ENCODE measurements around the gene TM7SF2. TPM values are rescaled to one million over a fixed set of nuclear protein-coding genes. Genes with fewer than 3 reads are reported as not detected.

Gene TM7SF2
- total RNA-seq, 2 experiments from 2014 or later = 26.1 to 26.2 TPM

- ATAC-seq (ENCODE audit: low read depth) (no peak), DNase-seq (no peak)
- Mint-ChIP-seq H3K36me3 (no peaks in the 10 kb centered on the region), H3K27ac (peak overlapping the region; percentile 97), H3K4me3 (peak overlapping the region; percentile 91), H3K9me3 (no peaks in the 10 kb centered on the region), H3K27me3 (no peaks in the 10 kb centered on the region), H3K4me1 (peaks cover 10% of the 10 kb centered on the region)
- POLR2A ChIA-PET = interaction anchor here (0.7 to 3.0 kb wide), 16 partner anchors 11 to 173 kb away, joined by 3 to 35 read pairs (median 6); partner anchors contain the start of genes ARL2, CDCA5, FAU and MRPL49
These were observed 14.7 kb upstream of the TM7SF2 start for GRCh38 chr11:65096926-65097325.

DNA sequence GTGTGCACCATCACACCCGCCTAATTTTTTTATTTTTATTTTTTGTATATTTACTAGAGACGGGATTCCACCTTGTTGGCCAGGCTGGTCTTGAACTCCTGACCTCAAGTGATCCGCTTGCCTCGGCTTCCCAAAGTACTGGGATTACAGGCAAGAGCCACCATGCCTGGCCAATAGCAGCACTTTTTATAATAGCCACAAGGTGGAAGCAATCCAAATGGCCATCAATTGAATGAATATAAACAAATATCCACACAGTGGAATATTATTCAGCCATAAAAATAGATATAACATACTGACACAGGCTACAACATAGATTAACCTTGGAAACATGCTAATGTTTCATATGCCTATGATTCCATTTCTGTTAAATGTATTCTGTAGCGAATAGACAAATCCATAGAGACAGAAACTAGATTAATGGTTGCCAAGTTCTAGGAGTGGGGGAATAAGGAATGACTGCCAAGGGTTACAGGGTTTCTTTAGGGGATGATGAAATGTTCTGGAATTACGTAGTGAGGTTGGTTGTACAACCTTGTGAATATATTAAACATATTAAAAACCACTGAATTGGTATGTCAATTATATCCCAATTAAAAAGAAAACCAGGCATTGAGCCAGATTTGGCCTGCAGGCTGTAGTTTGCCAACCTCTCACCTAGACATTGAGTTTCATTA lies 10.9 kb upstream of the TM7SF2 start:
- no peak overlapping the region for H3K4me3 Mint-ChIP-seq
- ATAC-seq (ENCODE audit: low read depth) (no peak), DNase-seq (no peak)
- H3K36me3 Mint-ChIP-seq = peaks cover 7% of the 10 kb centered on the region
- H3K27me3 Mint-ChIP-seq = no peaks in the 10 kb centered on the region
- POLR2A ChIA-PET = interaction anchor here (1.1 to 2.7 kb wide), 3 partner anchors 10 to 17 kb away, joined by 3 to 11 read pairs (median 5); partner anchors contain the start of genes CDCA5 and TM7SF2
- H3K27ac Mint-ChIP-seq = no peak overlapping the region
- H3K9me3 Mint-ChIP-seq = no peaks in the 10 kb centered on the region
- H3K4me1 Mint-ChIP-seq = peaks cover 18% of the 10 kb centered on the region

GRCh38 chr11:65102142-65103095 lies 9.3 kb upstream of the TM7SF2 start:
- DNase-seq (no peak), ATAC-seq (ENCODE audit: low read depth) (no peak)
- Mint-ChIP-seq H3K4me1 (peaks cover 16% of the 10 kb centered on the region), H3K4me3 (no peak overlapping the region), H3K27ac (no peak overlapping the region), H3K36me3 (peaks cover 7% of the 10 kb centered on the region), H3K27me3 (no peaks in the 10 kb centered on the region), H3K9me3 (no peaks in the 10 kb centered on the region)
- POLR2A ChIA-PET = interaction anchor here (0.7 to 1.3 kb wide), 4 partner anchors 8 to 88 kb away, joined by 3 to 5 read pairs (median 4); partner anchors contain the start of genes ARL2 and CDCA5

DNA sequence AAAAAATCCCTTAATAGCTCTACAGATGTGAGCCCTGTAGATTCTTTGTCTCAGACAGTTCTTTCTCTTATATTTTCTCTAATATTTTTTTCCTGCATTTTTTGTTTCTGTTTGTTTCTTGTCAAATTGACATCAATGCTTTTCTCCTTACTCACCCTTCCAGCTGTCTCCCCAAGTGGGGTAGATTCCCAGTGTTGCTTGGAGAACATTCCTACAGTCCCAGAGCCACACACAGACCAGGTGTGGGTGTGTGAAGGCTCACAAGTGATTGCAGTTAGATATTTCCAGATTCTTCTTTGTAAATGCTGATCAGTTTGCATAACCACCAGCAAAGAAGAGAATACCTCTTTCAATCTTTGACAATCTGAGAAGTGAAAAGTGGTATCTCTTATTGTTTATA lies 8.2 kb upstream of the TM7SF2 start:
- H3K27ac Mint-ChIP-seq = no peak overlapping the region
- peaks cover 13% of the 10 kb centered on the region for H3K4me1 Mint-ChIP-seq
- peaks cover 7% of the 10 kb centered on the region for H3K36me3 Mint-ChIP-seq
- DNase-seq (no peak), ATAC-seq (ENCODE audit: low read depth) (no peak)
- no peak overlapping the region for H3K4me3 Mint-ChIP-seq
- no peaks in the 10 kb centered on the region for H3K9me3 Mint-ChIP-seq
- H3K27me3 Mint-ChIP-seq = no peaks in the 10 kb centered on the region
- POLR2A ChIA-PET = interaction anchor here (0.7 to 1.0 kb wide), 2 partner anchors 7 to 72 kb away, joined by 3 to 4 read pairs; partner anchors contain the start of gene VPS51

- Mint-ChIP-seq H3K27ac (peak overlapping the region; percentile 73), H3K9me3 (no peaks in the 10 kb centered on the region), H3K27me3 (no peaks in the 10 kb centered on the region), H3K4me3 (peak overlapping the region; percentile 3), H3K36me3 (peaks cover 7% of the 10 kb centered on the region), H3K4me1 (peaks cover 13% of the 10 kb centered on the region)
- no peak for DNase-seq
- ATAC-seq (ENCODE audit: low read depth) = no peak
- POLR2A ChIA-PET = interaction anchor here (0.7 to 1.0 kb wide), 2 partner anchors 9 to 13 kb away, joined by 3 read pairs; partner anchors contain the start of genes VPS51 and ZNHIT2
These were observed 7.0 kb upstream of the TM7SF2 start for GRCh38 chr11:65104628-65105027.

DNA sequence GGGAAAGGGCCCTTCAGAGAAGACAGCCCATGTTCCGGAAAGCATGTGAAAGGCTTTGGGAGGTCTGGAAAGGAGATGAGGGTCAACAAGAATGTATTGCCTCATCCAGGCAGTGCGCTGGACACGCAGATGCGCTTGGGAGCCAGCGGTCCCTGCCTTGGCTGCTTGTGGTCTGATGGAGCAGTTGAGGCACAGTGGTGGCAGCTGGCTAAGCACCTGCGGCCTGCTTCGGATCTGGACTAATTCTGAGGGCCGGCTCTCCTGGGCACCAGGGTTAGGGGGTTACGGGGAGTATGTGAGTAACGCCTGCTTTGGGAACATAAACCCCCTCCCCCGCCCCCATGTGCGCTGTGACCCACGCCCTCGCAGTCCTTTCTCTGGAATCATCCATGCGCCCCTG lies 4.6 kb upstream of the TM7SF2 start:
- Mint-ChIP-seq H3K4me3 (no peak overlapping the region), H3K27ac (peak overlapping the region; percentile 56), H3K36me3 (peaks cover 9% of the 10 kb centered on the region), H3K4me1 (peaks cover 28% of the 10 kb centered on the region), H3K9me3 (no peaks in the 10 kb centered on the region), H3K27me3 (no peaks in the 10 kb centered on the region)
- no peak for DNase-seq
- POLR2A ChIA-PET = no interaction called here
- no peak for ATAC-seq (ENCODE audit: low read depth)

GRCh38 chr11:65107751-65108468 lies 3.8 kb upstream of the TM7SF2 start:
- ATAC-seq (ENCODE audit: low read depth) = no peak
- no peak overlapping the region for H3K4me3 Mint-ChIP-seq
- H3K9me3 Mint-ChIP-seq = no peaks in the 10 kb centered on the region
- no peaks in the 10 kb centered on the region for H3K27me3 Mint-ChIP-seq
- H3K27ac Mint-ChIP-seq = no peak overlapping the region
- POLR2A ChIA-PET = interaction anchor here (1.1 to 2.3 kb wide), 3 partner anchors 9 to 67 kb away, joined by 4 to 10 read pairs (median 4); partner anchors contain the start of genes SAC3D1, VPS51 and ZNHIT2
- no peak for DNase-seq
- peaks cover 9% of the 10 kb centered on the region for H3K36me3 Mint-ChIP-seq
- peaks cover 29% of the 10 kb centered on the region for H3K4me1 Mint-ChIP-seq

GRCh38 chr11:65108469-65109123 lies 3.1 kb upstream of the TM7SF2 start:
- DNase-seq (no peak), ATAC-seq (ENCODE audit: low read depth) (no peak)
- Mint-ChIP-seq H3K27me3 (no peaks in the 10 kb centered on the region), H3K4me3 (no peak overlapping the region), H3K36me3 (peaks cover 9% of the 10 kb centered on the region), H3K27ac (no peak overlapping the region), H3K9me3 (no peaks in the 10 kb centered on the region), H3K4me1 (peaks cover 34% of the 10 kb centered on the region)
- POLR2A ChIA-PET = interaction anchor here (1.0 to 2.3 kb wide), 4 partner anchors 9 to 67 kb away, joined by 3 to 10 read pairs (median 4); partner anchors contain the start of genes SAC3D1, VPS51 and ZNHIT2

- POLR2A ChIA-PET = interaction anchor here (1.0 to 4.1 kb wide), 11 partner anchors 8 to 265 kb away, joined by 3 to 40 read pairs (median 5); partner anchors contain the start of genes ARL2, CAPN1, CDC42BPG and FAU
- H3K27ac Mint-ChIP-seq = no peak overlapping the region
- peaks cover 7% of the 10 kb centered on the region for H3K36me3 Mint-ChIP-seq
- DNase-seq (no peak), ATAC-seq (ENCODE audit: low read depth) (no peak)
- H3K4me3 Mint-ChIP-seq = no peak overlapping the region
- H3K27me3 Mint-ChIP-seq = no peaks in the 10 kb centered on the region
- H3K4me1 Mint-ChIP-seq = peaks cover 34% of the 10 kb centered on the region
- no peaks in the 10 kb centered on the region for H3K9me3 Mint-ChIP-seq
These were observed 2.2 kb upstream of the TM7SF2 start for GRCh38 chr11:65109231-65110198.

DNA sequence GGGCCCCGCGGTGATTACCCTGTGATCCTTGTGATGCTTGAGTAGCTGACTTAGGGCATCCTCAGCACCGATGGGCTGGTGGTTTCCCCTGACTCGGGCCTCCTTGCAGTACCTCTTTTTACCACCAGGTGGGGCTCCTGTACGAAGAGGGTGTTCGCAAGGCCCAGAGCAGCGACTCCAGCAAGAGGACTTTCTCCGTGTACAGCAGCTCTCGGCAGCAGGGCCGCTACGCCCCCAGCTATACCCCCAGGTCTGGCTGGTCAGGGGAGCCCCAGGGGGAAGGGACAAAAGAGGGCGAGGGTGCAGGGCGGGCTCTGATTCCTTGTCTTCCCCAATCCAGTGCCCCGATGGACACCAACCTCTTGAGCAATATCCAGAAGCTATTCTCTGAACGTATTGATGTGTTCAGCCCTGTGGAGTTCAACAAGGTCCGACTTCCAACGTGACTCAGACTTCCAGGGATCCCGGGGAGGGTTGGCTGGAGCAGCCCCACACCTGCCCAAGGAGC lies 1.3 kb upstream of the TM7SF2 start:
- H3K4me3 Mint-ChIP-seq = no peak overlapping the region
- DNase-seq (peak; percentile 96), ATAC-seq (ENCODE audit: low read depth) (peak; percentile 37)
- peaks cover 28% of the 10 kb centered on the region for H3K4me1 Mint-ChIP-seq
- POLR2A ChIA-PET = interaction anchor here (1.3 to 4.1 kb wide), 9 partner anchors 9 to 266 kb away, joined by 4 to 40 read pairs (median 5); partner anchors contain the start of genes ARL2, CAPN1, CDC42BPG and FAU
- peak overlapping the region; percentile 74 for H3K27ac Mint-ChIP-seq
- no peaks in the 10 kb centered on the region for H3K27me3 Mint-ChIP-seq
- no peaks in the 10 kb centered on the region for H3K9me3 Mint-ChIP-seq
- peaks cover 5% of the 10 kb centered on the region for H3K36me3 Mint-ChIP-seq

GRCh38 chr11:65111159-65111743 lies 421 bp upstream of the TM7SF2 start:
- peaks cover 2% of the 10 kb centered on the region for H3K36me3 Mint-ChIP-seq
- POLR2A ChIA-PET = interaction anchor here (0.6 to 4.1 kb wide), 14 partner anchors 10 to 267 kb away, joined by 3 to 40 read pairs (median 5); partner anchors contain the start of genes ARL2, CAPN1, CDC42BPG and FAU
- DNase-seq = no peak
- H3K4me1 Mint-ChIP-seq = peaks cover 30% of the 10 kb centered on the region
- H3K9me3 Mint-ChIP-seq = no peaks in the 10 kb centered on the region
- peak overlapping the region; percentile 88 for H3K4me3 Mint-ChIP-seq
- ATAC-seq (ENCODE audit: low read depth) = no peak
- no peaks in the 10 kb centered on the region for H3K27me3 Mint-ChIP-seq
- peak overlapping the region; percentile 87 for H3K27ac Mint-ChIP-seq

Measured in activated naive CD8-positive, alpha-beta T cell treated with anti-CD3 and anti-CD28 coated beads, Interleukin-2, amount 10 ng/mL, durations not matched to agents 7 days and 5 days (primary cell).